ENCODE measurements around the gene RASSF7.
A peak's percentile ranks its signal among the peaks of the same experiment; 100 is the strongest.
"Not testable (repeated sequence)": the region's sequence is repeated elsewhere in the genome, so short reads cannot be mapped to it uniquely, and the experiment has no call there.

RASSF7 gene, protein sequence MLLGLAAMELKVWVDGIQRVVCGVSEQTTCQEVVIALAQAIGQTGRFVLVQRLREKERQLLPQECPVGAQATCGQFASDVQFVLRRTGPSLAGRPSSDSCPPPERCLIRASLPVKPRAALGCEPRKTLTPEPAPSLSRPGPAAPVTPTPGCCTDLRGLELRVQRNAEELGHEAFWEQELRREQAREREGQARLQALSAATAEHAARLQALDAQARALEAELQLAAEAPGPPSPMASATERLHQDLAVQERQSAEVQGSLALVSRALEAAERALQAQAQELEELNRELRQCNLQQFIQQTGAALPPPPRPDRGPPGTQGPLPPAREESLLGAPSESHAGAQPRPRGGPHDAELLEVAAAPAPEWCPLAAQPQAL

DNA sequence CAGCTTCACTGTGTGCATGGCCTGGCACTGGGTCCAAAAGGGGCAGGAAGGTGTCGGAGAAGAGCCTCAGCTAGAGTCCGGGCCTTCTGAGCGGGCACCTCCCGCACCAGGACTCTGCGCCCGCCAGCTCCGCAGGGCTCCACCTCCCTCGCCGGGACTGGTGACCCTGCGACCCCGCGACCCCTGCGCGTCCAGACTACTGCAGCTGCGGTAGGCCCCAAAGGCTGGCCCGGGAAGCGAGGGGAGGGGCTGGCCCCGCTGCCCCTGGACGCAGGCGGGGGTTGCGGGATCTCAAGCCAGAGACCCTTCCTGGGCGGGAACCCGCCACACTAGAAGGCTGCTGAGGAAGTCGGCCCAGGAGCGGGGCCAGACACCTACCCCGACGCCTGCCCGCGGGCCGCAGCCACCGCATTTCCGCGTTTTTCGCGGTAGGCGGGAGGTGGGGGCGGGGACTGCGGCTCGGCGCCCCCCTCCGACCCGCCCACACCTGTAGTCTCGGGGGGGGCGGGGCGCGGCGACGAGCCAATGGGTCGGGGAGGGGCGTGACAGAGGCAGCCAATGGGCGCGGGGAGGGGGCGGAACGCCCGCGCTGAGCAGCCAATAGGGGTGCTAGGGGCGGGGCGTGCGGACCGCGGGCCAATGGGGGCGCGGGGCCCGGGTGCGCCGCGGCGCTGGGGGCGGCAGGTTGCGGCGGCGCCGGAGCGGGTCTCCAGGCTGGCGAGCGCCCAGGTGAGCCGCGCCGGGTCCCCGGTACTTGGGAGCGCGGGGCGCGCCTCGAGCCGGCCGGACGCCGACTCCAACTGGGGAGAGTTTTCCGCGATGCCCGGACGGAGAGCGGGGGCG, at the start of gene RASSF7, which contains the start of gene LMNTD2:
RASSF7 (plus strand) TSS at position 666 of the 843 bp plus-strand sequence. CDS start 799 bp downstream, outside the sequence.
LMNTD2 (minus strand) TSS at position 434 of the 843 bp plus-strand sequence; CDS start at position 412, 22 bp downstream.
- Histone ChIP-seq H3K9me3 (no peaks in the 10 kb centered on the region), H3K36me3 (no peaks in the 10 kb centered on the region), H3K27me3 (peaks cover 5 to 42% of the 10 kb centered on the region in 2 donors), H3K4me1 (peaks cover 0 to 40% (median 19%) of the 10 kb centered on the region in 4 donors), H3K4me3 (peak within 1 kb of the TSS; percentile 58 to 96), H3K27ac (peak within 1 kb of the TSS; percentile 25 to 35)
- intact Hi-C loops (cut with DNase I; ENCODE audit: low total_unique reads), result no loop called here
- TF ChIP-seq CTCF (IDR thresholded peaks at IDR 0.05), result no peak
- DNase-seq, result peak; percentile 85 to 94

DNA sequence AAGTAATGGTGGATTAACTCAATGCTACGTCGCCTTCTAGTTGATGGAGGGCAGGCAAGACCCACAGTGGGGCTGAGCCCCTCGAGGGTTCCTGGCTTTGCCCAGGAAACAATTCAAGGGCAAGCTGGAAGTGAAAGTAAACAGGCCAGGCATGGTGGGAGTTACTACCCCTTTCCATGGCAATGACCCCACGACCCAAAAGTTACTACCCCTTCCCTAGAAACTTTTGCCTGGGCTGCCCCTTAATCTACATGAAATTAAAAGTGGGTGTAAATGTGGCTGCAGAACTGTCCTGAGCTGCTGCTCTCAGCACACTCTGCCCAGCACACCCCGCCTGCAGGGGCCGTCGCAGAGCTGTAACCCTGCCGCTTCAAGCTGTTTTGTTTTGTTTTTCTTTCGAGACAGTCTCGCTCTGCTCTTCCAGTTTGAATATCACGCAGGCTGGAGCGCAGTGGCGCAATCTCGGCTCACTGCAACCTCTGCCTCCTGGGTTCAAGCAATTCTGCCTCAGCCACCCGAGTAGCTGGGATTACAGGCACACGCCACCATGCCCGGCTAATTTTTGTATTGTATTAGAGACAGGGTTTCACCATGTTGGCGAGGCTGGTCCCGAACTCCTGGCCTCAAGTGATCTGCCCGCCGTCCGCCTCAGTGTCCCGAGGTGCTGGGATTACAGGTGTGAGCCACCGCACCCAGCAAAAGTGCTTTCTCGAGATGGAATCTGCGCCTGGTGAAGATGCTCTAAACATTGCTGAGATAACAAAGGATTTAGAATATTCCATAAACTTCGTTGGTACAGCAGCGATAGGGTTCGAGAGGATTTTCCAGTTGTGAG, 47.8 kb upstream of the RASSF7 start:
- H3K9me3 ChIP-seq, result peaks cover 0 to 9% (median 0%) of the 10 kb centered on the region in 3 donors
- no peak overlapping the region for H3K27ac ChIP-seq
- no peaks in the 10 kb centered on the region for H3K27me3 ChIP-seq
- H3K4me1 ChIP-seq, result peaks cover 0 to 4% (median 2%) of the 10 kb centered on the region in 4 donors
- H3K4me3 ChIP-seq, result no peak overlapping the region
- intact Hi-C loops (cut with DNase I; ENCODE audit: low total_unique reads), result no loop called here
- no peak for TF ChIP-seq CTCF (IDR thresholded peaks at IDR 0.05)
- DNase-seq, result no peak
- H3K36me3 ChIP-seq, result peaks cover 5 to 58% (median 26%) of the 10 kb centered on the region in 3 donors

- no peak for DNase-seq
- no peak overlapping the region for H3K27ac ChIP-seq
- H3K36me3 ChIP-seq, result peaks cover 5 to 45% (median 26%) of the 10 kb centered on the region in 3 donors
- peaks cover 0 to 9% (median 0%) of the 10 kb centered on the region in 3 donors for H3K9me3 ChIP-seq
- TF ChIP-seq CTCF (IDR thresholded peaks at IDR 0.05), result no peak
- H3K4me1 ChIP-seq, result peaks cover 0 to 9% (median 3%) of the 10 kb centered on the region in 4 donors
- no peak overlapping the region for H3K4me3 ChIP-seq
- no peaks in the 10 kb centered on the region for H3K27me3 ChIP-seq
- intact Hi-C loops (cut with DNase I; ENCODE audit: low total_unique reads), result no loop called here
These were observed 46.2 kb upstream of the RASSF7 start for GRCh38 chr11:514606-515005.

- no peaks in the 10 kb centered on the region for H3K27me3 ChIP-seq
- DNase-seq, result no peak
- peaks cover 0 to 9% (median 3%) of the 10 kb centered on the region in 4 donors for H3K4me1 ChIP-seq
- no peak overlapping the region for H3K4me3 ChIP-seq
- no peak overlapping the region for H3K27ac ChIP-seq
- H3K36me3 ChIP-seq, result peaks cover 5 to 40% (median 22%) of the 10 kb centered on the region in 3 donors
- H3K9me3 ChIP-seq, result peaks cover 0 to 9% (median 0%) of the 10 kb centered on the region in 3 donors
- TF ChIP-seq CTCF (IDR thresholded peaks at IDR 0.05), result no peak
- intact Hi-C loops (cut with DNase I; ENCODE audit: low total_unique reads), result no loop called here
These were observed 45.6 kb upstream of the RASSF7 start for GRCh38 chr11:515131-515530.

GRCh38 chr11:516400-516799, 44.4 kb upstream of the RASSF7 start:
- H3K27me3 ChIP-seq, result no peaks in the 10 kb centered on the region
- peaks cover 5 to 30% (median 13%) of the 10 kb centered on the region in 3 donors for H3K36me3 ChIP-seq
- H3K4me1 ChIP-seq, result peaks cover 0 to 9% (median 3%) of the 10 kb centered on the region in 4 donors
- no peak for DNase-seq
- H3K27ac ChIP-seq, result no peak overlapping the region
- no peak for TF ChIP-seq CTCF (IDR thresholded peaks at IDR 0.05)
- intact Hi-C loops (cut with DNase I; ENCODE audit: low total_unique reads), result no loop called here
- no peak overlapping the region for H3K4me3 ChIP-seq
- peaks cover 0 to 9% (median 0%) of the 10 kb centered on the region in 3 donors for H3K9me3 ChIP-seq

- H3K36me3 ChIP-seq, result peaks cover 5 to 23% (median 12%) of the 10 kb centered on the region in 3 donors
- H3K9me3 ChIP-seq; H3K27me3 ChIP-seq; DNase-seq; H3K4me3 ChIP-seq; H3K4me1 ChIP-seq; intact Hi-C loops (cut with DNase I; ENCODE audit: low total_unique reads): not testable (repeated sequence)
- peak overlapping the region in 1 of 2 donors; percentile 85 for H3K27ac ChIP-seq
These were observed 43.7 kb upstream of the RASSF7 start for GRCh38 chr11:516918-517685.
